Placental pericyte (primary cell): ENCODE measurements around the gene SRSF5. TPM values are rescaled to one million over a fixed set of nuclear protein-coding genes. Genes with fewer than 3 reads are reported as not detected.

Experiments
- small RNA-seq: library from RNA; depleted of rRNA; stranded (forward); fragments of <200 nt; gene quantifications from one replicate; pipeline ENCODE3, GENCODE V24; 2012; ENCODE audit warnings: low replicate concordance
- total RNA-seq: library from RNA; depleted of rRNA; stranded (reverse); fragments of >200 nt; gene quantifications from 2 replicates; pipeline ENCODE4 v1.2.3, GENCODE V29; 2012

SRSF5 gene
- total RNA-seq = 99.2 and 142 TPM in 2 replicates

DNA sequence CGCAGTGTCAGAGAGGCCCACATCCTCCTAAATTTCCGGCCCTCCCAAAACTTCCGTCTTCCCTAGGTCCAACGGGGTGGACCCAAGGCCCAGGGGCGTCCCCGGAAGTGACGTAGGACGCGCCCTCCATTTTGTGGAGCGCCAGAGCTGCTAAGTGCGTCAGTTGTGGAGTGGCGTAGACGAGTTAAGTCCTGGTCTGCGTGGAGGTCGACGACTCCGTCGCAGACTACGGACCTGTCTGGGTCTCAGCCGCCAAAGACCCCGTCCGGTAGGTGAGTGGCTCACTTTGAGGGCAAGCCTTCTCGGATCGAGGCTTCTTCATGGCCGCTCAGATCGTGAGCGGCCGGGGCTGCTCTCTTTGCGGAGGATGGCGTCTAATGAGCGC, at the start of gene SRSF5:
TSS of gene SRSF5 (plus strand) at position 159 of the 385 bp plus-strand sequence. CDS start 1,015 bp downstream, outside the sequence.

DNA sequence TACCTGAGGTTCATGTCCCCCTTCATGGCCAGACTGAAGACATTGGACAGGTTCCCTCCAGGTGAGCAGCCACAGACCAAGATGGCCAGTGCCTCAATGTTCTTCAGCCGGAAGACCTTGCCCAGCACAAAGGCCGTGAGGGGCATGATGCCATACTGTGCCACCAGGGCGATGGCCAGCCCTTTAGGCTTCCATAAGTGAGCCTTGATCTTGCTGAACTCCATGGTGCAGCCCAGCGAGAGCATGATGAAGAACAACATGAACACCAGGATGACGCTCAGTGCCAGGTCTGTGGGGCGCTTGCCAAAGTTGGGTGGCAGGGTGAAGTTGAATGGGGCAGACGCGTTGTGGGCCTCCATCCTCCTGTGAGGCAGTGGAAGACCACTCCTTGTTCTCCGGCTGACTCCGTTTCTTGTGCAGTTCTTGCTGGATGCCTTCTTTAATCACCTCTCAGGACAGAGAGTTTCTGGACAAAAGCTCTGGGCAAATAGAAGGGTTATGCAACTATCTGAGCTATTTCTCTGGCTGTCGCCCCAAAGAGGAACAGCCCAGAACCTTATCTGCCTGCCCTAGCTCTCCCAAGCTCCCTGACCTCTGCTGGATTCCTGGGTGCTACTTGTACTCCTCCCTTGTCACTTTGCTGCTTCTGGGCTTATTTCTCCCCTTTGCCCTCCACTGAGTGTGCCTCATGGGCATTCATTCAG, 30.0 kb downstream of the SRSF5 start, which contains the start of gene SLC10A1:
TSS of gene SLC10A1 (minus strand) at position 445 of the 704 bp plus-strand sequence. CDS start at position 359, 86 bp downstream.

Small RNA genes lying within 50 kb of the gene (small RNA-seq; reads per million reads assigned to genes)
- not detected for gene RF00614

Other genes with a start within 250 kb of the SRSF5 start
- gene CCDC177, start 192.3 kb upstream of the SRSF5 start, total RNA-seq = not detected in 2 replicates
- 23.2 and 23.6 TPM in 2 replicates for gene SUSD6, start 155.5 kb upstream of the SRSF5 start, total RNA-seq
- gene SLC10A1, start 30.1 kb downstream of the SRSF5 start, total RNA-seq = not detected in 2 replicates
- gene SMOC1, start 112.3 kb downstream of the SRSF5 start, total RNA-seq = not detected in 2 replicates